IMR-90 (cell line): ENCODE measurements around the gene MEX3A. TPM values are rescaled to one million over a fixed set of nuclear protein-coding genes. Genes with fewer than 3 reads are reported as not detected.

Experiments used
- ATAC-seq: fragments of 200-7000 bp; cut with Tn5 transposase; 2 replicates; pipeline ENCODE4 v1.9.1; 2020; ENCODE audit warnings: low read depth, mild to moderate bottlenecking, moderate library complexity
- BruUV-seq: library from RNA; stranded (reverse); fragments of 400-500 nt; replicated peaks from 2 replicates; lab custom pipeline; 2021; lab: Mats Ljungman, UMichigan
- CTCF ChIA-PET: fragments of 300-600 bp; formaldehyde crosslinking; extraction: SDS; loops from one replicate; lab custom pipeline; 2021; ENCODE audit warnings: antibody characterized with exemption; lab: Yijun Ruan, JAX
- POLR2A ChIA-PET: fragments of 300-600 bp; sonication (Branson Sonifier 250); formaldehyde crosslinking; loops from one replicate; lab custom pipeline; 2022; ENCODE audit warnings: antibody characterized with exemption; ENCODE audit not compliant: unreplicated experiment; lab: Charles Lee
- DNase-seq: peaks from one replicate; pipeline ENCODE4 v3.0.0; 2013
- H2AFZ ChIP-seq: replicated peaks from 2 replicates; pipeline ENCODE3; 2013; ENCODE audit warnings: low read length, mild to moderate bottlenecking; ENCODE audit not compliant: poor library complexity
- H2AK5ac ChIP-seq: 2 replicates; pipeline ENCODE4 v1.6.1; 2013; ENCODE audit warnings: low read depth, low read length, inconsistent platforms
- H2AK9ac ChIP-seq: replicated peaks from 2 replicates; pipeline ENCODE3; 2013; ENCODE audit warnings: mild to moderate bottlenecking, low read depth, low read length, moderate library complexity; ENCODE audit not compliant: poor library complexity
- H2BK120ac ChIP-seq: 2 replicates; pipeline ENCODE4 v1.6.1; 2013; ENCODE audit warnings: low read depth, low read length, inconsistent platforms
- H2BK15ac ChIP-seq: 3 replicates; pipeline ENCODE4 v1.6.1; 2013; ENCODE audit warnings: low read depth, low read length, inconsistent platforms
- H2BK20ac ChIP-seq: 2 replicates; pipeline ENCODE4 v1.6.1; 2013; ENCODE audit warnings: low read depth, mild to moderate bottlenecking, inconsistent platforms, low read length, moderate library complexity
- H2BK5ac ChIP-seq: 2 replicates; pipeline ENCODE4 v1.6.1; 2013; ENCODE audit warnings: mild to moderate bottlenecking, low read depth, low read length, inconsistent platforms; ENCODE audit not compliant: poor library complexity, severe bottlenecking
- H3K14ac ChIP-seq: replicated peaks from 2 replicates; pipeline ENCODE4 v1.6.1; 2013; ENCODE audit warnings: low read depth, low read length, inconsistent platforms
- H3K18ac ChIP-seq: 2 replicates; pipeline ENCODE4 v1.6.1; 2013; ENCODE audit warnings: low read depth, low read length, control low read depth
- H3K23ac ChIP-seq: 2 replicates; pipeline ENCODE4 v1.6.1; 2013; ENCODE audit warnings: low read depth, low read length, inconsistent platforms
- H3K27ac ChIP-seq: 2 replicates; pipeline ENCODE4 v1.5.1; 2013; ENCODE audit warnings: mild to moderate bottlenecking, control low read depth, low read length; ENCODE audit not compliant: insufficient read depth
- H3K27me3 ChIP-seq: 2 replicates; pipeline ENCODE4 v1.6.1; 2013; ENCODE audit warnings: low read length; ENCODE audit not compliant: control insufficient read depth, insufficient read depth
- H3K36me3 ChIP-seq: 2 replicates; pipeline ENCODE4 v1.6.1; 2013; ENCODE audit warnings: low read length, mixed read lengths; ENCODE audit not compliant: control insufficient read depth, insufficient read depth
- H3K4ac ChIP-seq: 2 replicates; pipeline ENCODE4 v1.6.1; 2013; ENCODE audit warnings: low read depth, low read length, inconsistent platforms
- H3K4me1 ChIP-seq: 2 replicates; pipeline ENCODE4 v1.6.1; 2013; ENCODE audit warnings: low read length, mixed read lengths; ENCODE audit not compliant: control insufficient read depth, insufficient read depth
- H3K4me2 ChIP-seq: 2 replicates; pipeline ENCODE4 v1.6.1; 2013; ENCODE audit warnings: low read depth, mild to moderate bottlenecking, control low read depth, low read length, moderate library complexity
- H3K4me3 ChIP-seq: 2 replicates; pipeline ENCODE4 v1.5.1; 2013; ENCODE audit warnings: low read depth, mild to moderate bottlenecking, control low read depth, low read length, moderate library complexity; ENCODE audit not compliant: insufficient read depth
- H3K56ac ChIP-seq: 2 replicates; pipeline ENCODE4 v1.6.1; 2013; ENCODE audit warnings: low read length, inconsistent platforms; ENCODE audit not compliant: insufficient read depth; ENCODE audit errors: extremely low read depth
- H3K79me1 ChIP-seq, 2 experiments: 2 replicates each; pipeline ENCODE4 v1.6.1; 2013; ENCODE audit warnings: low read length in 2 of 2, inconsistent platforms in 1 of 2, low read depth in 1 of 2
- H3K9ac ChIP-seq: 2 replicates; pipeline ENCODE4 v1.6.1; 2013; ENCODE audit warnings: low read depth, low read length, control low read depth
- H3K9me1 ChIP-seq: 2 replicates; pipeline ENCODE4 v1.6.1; 2013; ENCODE audit warnings: low read length, inconsistent platforms; ENCODE audit not compliant: insufficient read depth
- H3K9me3 ChIP-seq: 2 replicates; pipeline ENCODE4 v1.6.1; 2013; ENCODE audit warnings: low read length; ENCODE audit not compliant: control insufficient read depth, insufficient read depth
- H4K20me1 ChIP-seq: 2 replicates; pipeline ENCODE4 v1.6.1; 2013; ENCODE audit warnings: low read length, inconsistent platforms; ENCODE audit not compliant: insufficient read depth
- H4K5ac ChIP-seq: 2 replicates; pipeline ENCODE4 v1.6.1; 2013; ENCODE audit warnings: mild to moderate bottlenecking, low read depth, low read length, control low read depth
- H4K8ac ChIP-seq, 2 experiments: 2 replicates each; pipeline ENCODE4 v1.6.1; 2013; ENCODE audit warnings: low read depth in 2 of 2, low read length in 2 of 2, control low read depth in 1 of 2, inconsistent platforms in 1 of 2
- H4K91ac ChIP-seq: 2 replicates; pipeline ENCODE4 v1.6.1; 2013; ENCODE audit warnings: low read depth, low read length, inconsistent platforms; ENCODE audit not compliant: insufficient read depth
- BHLHE40 ChIP-seq: fragments of 150-350 bp; IDR thresholded peaks from 2 replicates; pipeline ENCODE4 v1.6.1; 2016; ENCODE audit warnings: mild to moderate bottlenecking, low read depth, low read length
- CEBPB ChIP-seq: IDR thresholded peaks from 2 replicates; pipeline ENCODE4 v1.6.1; 2012; ENCODE audit warnings: low read depth, low read length, improper control_type of control experiment
- CHD1 ChIP-seq: IDR thresholded peaks from 2 replicates; pipeline ENCODE4 v1.6.1; 2012; ENCODE audit warnings: low read depth, low read length, improper control_type of control experiment
- FOS ChIP-seq: fragments of 150-350 bp; IDR thresholded peaks from 2 replicates; pipeline ENCODE4 v1.6.1; 2016; ENCODE audit warnings: low read depth, low read length
- MAFK ChIP-seq: IDR thresholded peaks from 2 replicates; pipeline ENCODE4 v1.6.1; 2012; ENCODE audit warnings: low read depth, low read length, improper control_type of control experiment
- MAZ ChIP-seq: IDR thresholded peaks from 2 replicates; pipeline ENCODE4 v1.6.1; 2012; ENCODE audit warnings: low read depth, mild to moderate bottlenecking, low read length, improper control_type of control experiment, moderate library complexity, borderline replicate concordance
- NFE2L2 ChIP-seq: fragments of 150-350 bp; IDR thresholded peaks from 2 replicates; pipeline ENCODE4 v1.6.1; 2016; ENCODE audit warnings: low read depth, mild to moderate bottlenecking, low read length
- POLR2A ChIP-seq: IDR thresholded peaks from 2 replicates; pipeline ENCODE4 v1.6.1; 2012; ENCODE audit warnings: mild to moderate bottlenecking, low read depth, low read length
- RAD21 ChIP-seq: IDR thresholded peaks from 2 replicates; pipeline ENCODE4 v1.6.1; 2012; ENCODE audit warnings: low read length, improper control_type of control experiment
- RCOR1 ChIP-seq: IDR thresholded peaks from 2 replicates; pipeline ENCODE4 v1.6.1; 2012; ENCODE audit warnings: mild to moderate bottlenecking, low read length, improper control_type of control experiment; ENCODE audit not compliant: insufficient replicate concordance
- RFX5 ChIP-seq: IDR thresholded peaks from 2 replicates; pipeline ENCODE4 v1.8.0; 2012; ENCODE audit warnings: low read depth, mild to moderate bottlenecking, low read length, moderate library complexity
- SMC3 ChIP-seq: fragments of 150-350 bp; IDR thresholded peaks from 2 replicates; pipeline ENCODE4 v1.6.1; 2016; ENCODE audit warnings: low read depth, mild to moderate bottlenecking, antibody characterized with exemption, low read length, moderate library complexity
- WGBS, 2 experiments: methylation state at CpG; one replicate each; pipeline versions ENCODE4 v1.1.5 to v1.1.7; 2013; ENCODE audit warnings: missing lambda C conversion rate in 2 of 2; ENCODE audit not compliant: insufficient read length in 1 of 2; ENCODE audit errors: extremely low coverage in 2 of 2; 5-methylcytosine and 5-hydroxymethylcytosine counted together
- dilution Hi-C: fragments of 300-500 bp; cut with HindIII; formaldehyde crosslinking; loops from one replicate; pipeline ENCODE4 v1.14.3; 2018; ENCODE audit warnings: low sequenced_read_pairs; ENCODE audit not compliant: unreplicated experiment
- in situ Hi-C: fragments of 300-500 bp; cut with MboI; formaldehyde crosslinking; loops from 3 replicates; pipeline ENCODE4 v1.14.3; 2019; ENCODE audit warnings: low sequenced_read_pairs, inconsistent platforms, mixed read lengths
- intact Hi-C: fragments of 100-400 bp; cut with micrococcal nuclease; formaldehyde crosslinking; loops from 2 replicates; pipeline ENCODE4 v1.10.0; 2022
- polyA plus RNA-seq, 3 experiments: library from polyadenylated mRNA; depleted of rRNA; stranded (reverse); fragments of >200 nt; gene quantifications; 2 replicates each; pipeline ENCODE4 v1.2.3, GENCODE V29; 2012; ENCODE audit warnings: low replicate concordance in 1 of 3
- total RNA-seq: library from RNA; depleted of rRNA; stranded (reverse); fragments of >200 nt; gene quantifications from 2 replicates; pipeline ENCODE4 v1.2.3, GENCODE V29; 2012
- TF ChIP-seq, protein P1 (sequence below): conservative IDR thresholded peaks from 2 replicates; pipeline ENCODE4 v1.5.1; 2012; ENCODE audit warnings: mild to moderate bottlenecking, low read depth, low read length, improper control_type of control experiment
- TF ChIP-seq, protein P2 (sequence below): fragments of 150-350 bp; IDR thresholded peaks from 2 replicates; pipeline ENCODE4 v1.6.1; 2016; ENCODE audit warnings: low read depth, mild to moderate bottlenecking, low read length, moderate library complexity, borderline replicate concordance
- TF ChIP-seq, protein P3 (sequence below): fragments of 150-350 bp; IDR thresholded peaks from 2 replicates; pipeline ENCODE4 v1.6.1; 2017; ENCODE audit warnings: mild to moderate bottlenecking, antibody characterized with exemption, low read length, low read depth

Gene MEX3A
- total and polyA plus RNA-seq, 2 of the 4 experiments (the other 2 are of a cell fraction): 2.3 to 9.0 TPM

DNA sequence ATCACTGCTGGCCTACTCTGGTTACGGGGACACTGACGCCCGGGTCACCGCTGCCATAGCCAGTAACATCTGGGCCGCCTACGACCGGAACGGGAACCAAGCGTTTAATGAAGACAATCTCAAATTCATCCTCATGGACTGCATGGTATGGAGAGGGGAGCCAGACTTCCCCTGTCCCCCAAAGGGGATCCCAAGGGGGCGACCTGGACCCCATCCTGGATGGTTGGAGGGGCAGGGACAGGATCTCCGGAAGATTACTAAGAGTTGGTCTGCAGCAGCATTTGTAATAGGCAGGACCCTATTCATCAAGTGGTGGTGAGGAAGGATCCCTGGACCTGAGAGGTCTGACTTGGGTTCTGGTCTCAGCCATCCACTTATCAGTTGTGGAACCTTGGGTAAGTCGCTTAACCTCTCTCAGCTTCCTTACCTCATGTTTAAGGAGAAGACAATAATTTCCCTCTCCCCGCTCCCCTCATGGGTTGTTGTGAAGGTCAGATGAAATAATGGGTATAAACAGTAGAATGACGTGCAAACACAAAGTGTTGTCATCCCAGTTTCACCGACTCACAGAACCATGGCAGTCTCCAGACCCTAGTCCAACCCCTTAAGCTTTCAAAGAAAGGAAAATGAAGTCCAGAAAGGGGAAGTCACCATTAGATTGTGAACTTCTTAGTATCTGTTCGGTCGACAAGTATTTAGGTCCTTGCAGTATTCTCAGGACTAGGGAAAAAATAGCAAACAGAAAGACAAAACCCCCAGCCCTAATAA lies 26.8 kb downstream of the MEX3A start:
- dilution Hi-C loops: no loop called here
- WGBS, 2 experiments: no CpG with 5 or more reads among the region's 17 CpGs
- Histone ChIP-seq H3K4me1 (peaks cover 4% of the 10 kb centered on the region; the same call in 1 of the 2 replicates), H3K4me2 (peak overlapping the region; percentile 90), H2AFZ (peak overlapping the region; percentile 97), H3K9ac (peak overlapping the region; percentile 88), H3K27me3 (no peaks in the 10 kb centered on the region), H3K18ac (no peak overlapping the region), H3K27ac (peak overlapping the region; percentile 90), H3K36me3 (peaks cover 7% of the 10 kb centered on the region), H4K91ac (peak overlapping the region; percentile 57; the same call in 1 of the 2 replicates), H3K56ac (peak overlapping the region; percentile 32; the same call in 1 of the 2 replicates), H4K5ac (peak overlapping the region; percentile 31; the same call in 1 of the 2 replicates), H2AK9ac (peak overlapping the region; percentile 92), H3K14ac (peak overlapping the region; percentile 78), H3K79me1 (peaks cover 30 to 56% of the 10 kb centered on the region in 2 experiments), H3K23ac (peak overlapping the region; percentile 93), H3K9me1 (peaks cover 12% of the 10 kb centered on the region), H3K4ac (peak overlapping the region; percentile 88), H2BK20ac (no peak overlapping the region), H3K4me3 (peak overlapping the region; percentile 83), H4K20me1 (no peaks in the 10 kb centered on the region), H2BK5ac (peak overlapping the region; percentile 89), H4K8ac (peak overlapping the region; percentile 52 to 95; a peak in 3 of 4 replicates), H2BK120ac (no peak overlapping the region), H3K9me3 (no peaks in the 10 kb centered on the region), H2BK15ac (no peak overlapping the region), H2AK5ac (peak overlapping the region; percentile 20)
- ChIA-PET CTCF (no interaction called here), POLR2A (no interaction called here)
- in situ Hi-C loops: no loop called here
- no TSS peak for BruUV-seq
- no peak for ATAC-seq
- intact Hi-C loops: no loop called here
- DNase-seq: no peak
- TF ChIP-seq, protein P1, sequence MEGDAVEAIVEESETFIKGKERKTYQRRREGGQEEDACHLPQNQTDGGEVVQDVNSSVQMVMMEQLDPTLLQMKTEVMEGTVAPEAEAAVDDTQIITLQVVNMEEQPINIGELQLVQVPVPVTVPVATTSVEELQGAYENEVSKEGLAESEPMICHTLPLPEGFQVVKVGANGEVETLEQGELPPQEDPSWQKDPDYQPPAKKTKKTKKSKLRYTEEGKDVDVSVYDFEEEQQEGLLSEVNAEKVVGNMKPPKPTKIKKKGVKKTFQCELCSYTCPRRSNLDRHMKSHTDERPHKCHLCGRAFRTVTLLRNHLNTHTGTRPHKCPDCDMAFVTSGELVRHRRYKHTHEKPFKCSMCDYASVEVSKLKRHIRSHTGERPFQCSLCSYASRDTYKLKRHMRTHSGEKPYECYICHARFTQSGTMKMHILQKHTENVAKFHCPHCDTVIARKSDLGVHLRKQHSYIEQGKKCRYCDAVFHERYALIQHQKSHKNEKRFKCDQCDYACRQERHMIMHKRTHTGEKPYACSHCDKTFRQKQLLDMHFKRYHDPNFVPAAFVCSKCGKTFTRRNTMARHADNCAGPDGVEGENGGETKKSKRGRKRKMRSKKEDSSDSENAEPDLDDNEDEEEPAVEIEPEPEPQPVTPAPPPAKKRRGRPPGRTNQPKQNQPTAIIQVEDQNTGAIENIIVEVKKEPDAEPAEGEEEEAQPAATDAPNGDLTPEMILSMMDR: no peak
- TF ChIP-seq RCOR1 (no peak), RFX5 (no peak), MAZ (no peak), CHD1 (no peak), NFE2L2 (no peak), SMC3 (no peak), CEBPB (no peak), POLR2A (no peak), RAD21 (no peak), MAFK (no peak), FOS (no peak), BHLHE40 (no peak)
- TF ChIP-seq, protein P2, sequence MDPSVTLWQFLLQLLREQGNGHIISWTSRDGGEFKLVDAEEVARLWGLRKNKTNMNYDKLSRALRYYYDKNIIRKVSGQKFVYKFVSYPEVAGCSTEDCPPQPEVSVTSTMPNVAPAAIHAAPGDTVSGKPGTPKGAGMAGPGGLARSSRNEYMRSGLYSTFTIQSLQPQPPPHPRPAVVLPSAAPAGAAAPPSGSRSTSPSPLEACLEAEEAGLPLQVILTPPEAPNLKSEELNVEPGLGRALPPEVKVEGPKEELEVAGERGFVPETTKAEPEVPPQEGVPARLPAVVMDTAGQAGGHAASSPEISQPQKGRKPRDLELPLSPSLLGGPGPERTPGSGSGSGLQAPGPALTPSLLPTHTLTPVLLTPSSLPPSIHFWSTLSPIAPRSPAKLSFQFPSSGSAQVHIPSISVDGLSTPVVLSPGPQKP: no peak
- TF ChIP-seq, protein P3, sequence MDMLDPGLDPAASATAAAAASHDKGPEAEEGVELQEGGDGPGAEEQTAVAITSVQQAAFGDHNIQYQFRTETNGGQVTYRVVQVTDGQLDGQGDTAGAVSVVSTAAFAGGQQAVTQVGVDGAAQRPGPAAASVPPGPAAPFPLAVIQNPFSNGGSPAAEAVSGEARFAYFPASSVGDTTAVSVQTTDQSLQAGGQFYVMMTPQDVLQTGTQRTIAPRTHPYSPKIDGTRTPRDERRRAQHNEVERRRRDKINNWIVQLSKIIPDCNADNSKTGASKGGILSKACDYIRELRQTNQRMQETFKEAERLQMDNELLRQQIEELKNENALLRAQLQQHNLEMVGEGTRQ: no peak
